Astrocyte of the spinal cord (primary cell): ENCODE measurements around the gene TIMM10B.
A peak's percentile ranks its signal among the peaks of the same experiment; 100 is the strongest.

ENCODE experiments used
- DNase-seq: peaks from one replicate; pipeline ENCODE4 v3.0.0; 2011; ENCODE audit warnings: low read depth, low spot score
- H3K4me3 ChIP-seq: 2 replicates; pipeline ENCODE4 v1.5.1; 2011; ENCODE audit warnings: low read depth, mild to moderate bottlenecking, low read length, moderate library complexity
- in situ Hi-C: cut with HindIII; loops from 2 replicates; pipeline ENCODE4 v1.10.0; 2017; ENCODE audit warnings: low sequenced_read_pairs
- TF ChIP-seq, protein P1 (sequence below): IDR thresholded peaks from 2 replicates; pipeline ENCODE4 v1.5.1; 2012; ENCODE audit warnings: low read depth, mild to moderate bottlenecking, low read length, inconsistent platforms

The TIMM10B gene

DNA sequence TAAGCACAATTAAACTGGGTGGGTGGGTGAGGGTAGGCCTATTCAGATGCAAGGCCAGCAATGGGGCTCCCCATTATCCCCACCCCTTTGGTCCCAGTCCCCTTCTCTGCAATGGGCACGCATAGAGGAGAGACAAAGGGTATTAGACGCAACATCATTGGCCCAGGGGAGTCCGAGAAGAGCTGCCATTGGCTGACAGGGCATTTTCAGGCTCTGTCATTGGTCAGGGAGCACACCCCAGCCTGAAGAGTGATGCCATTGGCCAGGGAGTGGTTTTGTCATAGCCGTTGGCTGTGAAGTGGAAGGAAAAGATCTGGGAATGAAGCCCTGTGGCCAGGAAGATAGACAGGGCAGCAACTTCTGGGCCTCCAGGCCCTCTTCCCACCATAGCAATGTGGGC lies 4.7 kb upstream of the TIMM10B start:
- no peak for DNase-seq
- TF ChIP-seq, protein P1, sequence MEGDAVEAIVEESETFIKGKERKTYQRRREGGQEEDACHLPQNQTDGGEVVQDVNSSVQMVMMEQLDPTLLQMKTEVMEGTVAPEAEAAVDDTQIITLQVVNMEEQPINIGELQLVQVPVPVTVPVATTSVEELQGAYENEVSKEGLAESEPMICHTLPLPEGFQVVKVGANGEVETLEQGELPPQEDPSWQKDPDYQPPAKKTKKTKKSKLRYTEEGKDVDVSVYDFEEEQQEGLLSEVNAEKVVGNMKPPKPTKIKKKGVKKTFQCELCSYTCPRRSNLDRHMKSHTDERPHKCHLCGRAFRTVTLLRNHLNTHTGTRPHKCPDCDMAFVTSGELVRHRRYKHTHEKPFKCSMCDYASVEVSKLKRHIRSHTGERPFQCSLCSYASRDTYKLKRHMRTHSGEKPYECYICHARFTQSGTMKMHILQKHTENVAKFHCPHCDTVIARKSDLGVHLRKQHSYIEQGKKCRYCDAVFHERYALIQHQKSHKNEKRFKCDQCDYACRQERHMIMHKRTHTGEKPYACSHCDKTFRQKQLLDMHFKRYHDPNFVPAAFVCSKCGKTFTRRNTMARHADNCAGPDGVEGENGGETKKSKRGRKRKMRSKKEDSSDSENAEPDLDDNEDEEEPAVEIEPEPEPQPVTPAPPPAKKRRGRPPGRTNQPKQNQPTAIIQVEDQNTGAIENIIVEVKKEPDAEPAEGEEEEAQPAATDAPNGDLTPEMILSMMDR: no peak
- no peak overlapping the region for H3K4me3 ChIP-seq
- in situ Hi-C loops: no loop called here

DNA sequence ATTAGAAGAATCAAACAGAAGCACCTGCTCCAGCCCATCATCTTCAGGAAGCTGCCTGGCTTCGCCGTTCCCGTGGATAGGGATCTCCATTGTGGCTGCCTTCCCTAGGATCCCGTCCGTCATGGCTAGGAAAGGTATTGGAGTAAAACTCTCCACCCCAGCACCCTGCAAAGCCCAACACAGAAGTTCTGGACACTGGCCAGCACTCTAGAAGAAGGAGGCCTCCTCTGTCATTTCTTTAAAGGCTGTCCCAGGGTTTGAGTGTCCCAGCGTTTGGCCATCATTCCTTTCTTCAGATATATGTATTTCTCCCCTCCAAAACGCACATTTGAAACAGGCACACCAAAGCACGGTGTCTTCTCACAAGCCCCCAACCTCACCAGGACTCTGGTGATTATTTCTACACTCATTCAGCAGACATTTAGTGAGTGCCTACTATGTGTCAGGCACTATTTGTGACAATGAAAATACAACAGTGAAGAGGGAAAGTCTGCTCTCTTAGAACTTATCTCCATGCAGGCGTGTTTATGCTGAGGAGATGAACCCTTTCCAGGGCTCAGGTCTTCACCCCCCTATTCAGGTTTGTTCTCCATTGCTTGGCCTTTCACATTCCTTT lies 894 bp upstream of the TIMM10B start:
- TF ChIP-seq, protein P1: no peak
- peak overlapping the region; percentile 79 for H3K4me3 ChIP-seq
- DNase-seq: no peak
- in situ Hi-C loops: no loop called here

DNA sequence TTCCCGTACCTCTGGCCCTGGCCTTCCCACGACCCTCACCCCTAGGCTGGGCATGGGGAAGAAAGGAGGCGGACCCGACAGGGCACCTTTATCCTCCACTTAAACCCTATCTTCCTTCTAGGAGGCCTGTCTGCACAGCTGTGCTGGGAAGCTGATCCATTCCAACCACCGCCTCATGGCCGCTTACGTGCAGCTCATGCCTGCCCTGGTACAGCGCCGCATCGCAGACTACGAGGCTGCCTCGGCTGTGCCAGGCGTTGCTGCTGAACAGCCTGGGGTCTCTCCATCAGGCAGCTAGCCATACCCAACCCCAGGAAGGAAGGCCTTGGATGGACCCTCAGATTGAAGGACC lies 599 bp downstream of the TIMM10B start:
- H3K4me3 ChIP-seq: peak overlapping the region; percentile 79
- in situ Hi-C loops: no loop called here
- no peak for DNase-seq
- TF ChIP-seq, protein P1: no peak

DNA sequence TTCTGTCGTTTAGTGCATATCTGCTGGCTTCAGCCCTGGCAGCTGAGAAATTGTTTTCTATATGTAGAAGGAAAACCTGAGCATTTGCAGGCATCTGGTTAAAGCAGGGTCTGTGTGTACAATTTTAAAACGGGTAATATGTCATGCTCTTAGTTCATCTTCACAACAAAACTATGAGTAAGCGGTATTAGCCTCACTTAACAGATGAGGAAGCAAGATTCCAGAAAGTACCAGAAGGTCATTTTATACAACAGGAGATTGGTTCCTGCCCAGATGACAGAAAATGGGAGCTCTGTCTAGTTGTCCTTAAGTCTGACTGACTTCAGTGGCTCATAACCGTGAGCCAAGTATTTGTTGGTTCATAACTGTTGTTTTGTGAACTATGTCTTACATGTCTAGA lies 1.1 kb downstream of the TIMM10B start:
- in situ Hi-C loops: no loop called here
- no peak for DNase-seq
- peak overlapping the region; percentile 79 for H3K4me3 ChIP-seq
- TF ChIP-seq, protein P1: no peak

DNA sequence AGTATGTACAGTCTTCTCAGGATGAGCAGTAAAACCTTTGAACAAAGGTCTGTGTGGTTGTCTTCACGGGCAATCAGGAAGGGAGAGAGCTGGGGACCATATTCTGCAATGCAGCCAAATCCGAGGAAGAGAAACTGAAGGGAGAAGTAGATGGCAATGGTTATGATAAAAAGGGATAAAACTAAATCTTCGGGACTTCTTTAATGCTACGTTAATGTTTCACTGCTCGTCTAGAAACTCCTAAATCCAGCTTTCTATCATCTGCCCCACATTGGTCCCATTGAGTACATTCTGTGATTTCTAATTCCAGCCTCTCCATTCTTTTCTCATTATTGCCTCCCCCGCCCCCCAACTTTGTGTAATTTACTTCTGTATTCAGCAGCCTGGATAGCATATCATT lies 1.7 kb downstream of the TIMM10B start:
- in situ Hi-C loops: no loop called here
- TF ChIP-seq, protein P1: no peak
- H3K4me3 ChIP-seq: no peak overlapping the region
- no peak for DNase-seq

DNA sequence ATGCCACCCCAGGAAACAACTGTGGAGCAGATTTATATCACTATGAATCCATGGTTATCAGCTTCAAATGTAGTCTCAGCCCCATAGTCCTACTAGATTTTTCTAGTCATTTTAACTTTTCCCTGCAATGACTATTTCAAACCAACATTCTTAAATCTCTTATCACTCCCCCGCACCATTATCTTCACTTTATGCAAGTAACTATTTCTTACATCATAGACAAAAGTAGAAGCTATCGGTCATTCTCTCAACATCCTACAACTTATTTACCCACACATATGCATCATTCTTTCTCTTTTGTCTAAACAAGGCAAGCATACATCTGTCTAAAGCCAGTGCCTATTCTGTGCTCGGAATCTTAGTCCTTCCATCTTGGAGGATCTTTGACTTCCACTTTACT lies 4.4 kb downstream of the TIMM10B start:
- no peak for DNase-seq
- no peak overlapping the region for H3K4me3 ChIP-seq
- in situ Hi-C loops: no loop called here
- TF ChIP-seq, protein P1: no peak

DNA sequence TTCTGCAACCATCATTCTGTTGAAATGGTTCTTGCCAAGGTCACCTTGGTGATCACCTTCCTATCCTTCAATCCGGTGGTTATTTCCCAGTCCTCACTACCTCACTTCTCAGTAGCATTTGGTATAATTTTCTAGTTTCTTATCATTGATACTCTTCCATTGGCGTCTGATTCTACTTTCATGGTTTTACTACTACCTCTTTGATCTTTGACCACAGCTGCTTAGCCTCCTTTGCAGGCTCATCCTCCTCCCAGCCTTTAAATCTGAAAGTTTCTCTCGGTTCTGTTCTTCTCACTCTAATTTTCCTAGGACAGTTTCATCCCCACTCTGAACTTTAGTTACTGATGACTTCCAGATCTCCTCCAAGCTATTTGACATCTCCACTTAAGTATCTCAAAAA lies 5.0 kb downstream of the TIMM10B start:
- in situ Hi-C loops: no loop called here
- no peak for DNase-seq
- H3K4me3 ChIP-seq: no peak overlapping the region
- TF ChIP-seq, protein P1: no peak
